Tibial artery (tissue), 4 donors: Measurements from ENCODE around the gene CDKN2AIPNL.

Source experiments
- DNase-seq, 2 donors: peaks; one replicate each; pipeline ENCODE4 v3.0.0-alpha.2; 2019
- H3K27ac ChIP-seq, 2 donors: fragments of 200-600 bp; sonication (generic) in 1 of 2; 1 replicate in 1 of 2; 2 replicates in 1 of 2; pipeline ENCODE4 v1.5.1; 2018 to 2019; ENCODE audit warnings: mild to moderate bottlenecking in 1 of 2
- H3K27me3 ChIP-seq, 2 donors: fragments of 200-600 bp; sonication (generic) in 1 of 2; one replicate each; pipeline versions ENCODE4 v1.5.1 to v1.6.0; 2016 to 2019
- H3K36me3 ChIP-seq, 3 donors: fragments of 200-600 bp; sonication (generic) in 2 of 3; one replicate each; pipeline ENCODE4 v1.5.1; 2016 to 2019; ENCODE audit warnings: mild to moderate bottlenecking in 2 of 3
- H3K4me1 ChIP-seq, 4 donors: fragments of 200-600 bp; sonication (generic) in 2 of 4; 1 replicate in 3 of 4; 2 replicates in 1 of 4; pipeline ENCODE4 v1.5.1; 2016 to 2019
- H3K4me3 ChIP-seq, 2 donors: fragments of 200-600 bp; sonication (generic) in 1 of 2; 1 replicate in 1 of 2; 2 replicates in 1 of 2; pipeline ENCODE4 v1.5.1; 2018 to 2019; ENCODE audit warnings: mild to moderate bottlenecking in 2 of 2
- H3K9me3 ChIP-seq, 3 donors: fragments of 200-600 bp; sonication (generic) in 1 of 3; one replicate each; pipeline ENCODE4 v1.5.1; 2016 to 2019
- intact Hi-C: fragments of 100-400 bp; cut with DNase I; formaldehyde crosslinking; loops from one replicate; pipeline ENCODE4 v1.15.0; 2023; ENCODE audit warnings: low total_unique reads
- TF ChIP-seq, protein P1 (sequence below), 2 experiments: fragments of 200-600 bp in 1 of 2; fragments of 450-650 bp in 1 of 2; IDR thresholded peaks; one replicate each; pipeline ENCODE4 v1.5.1; 2017 to 2019; ENCODE audit warnings: antibody characterized with exemption in 2 of 2, mild to moderate bottlenecking in 1 of 2, moderate library complexity in 1 of 2

CDKN2AIPNL gene

GRCh38 chr5:134370871-134371833, 40.5 kb downstream of the CDKN2AIPNL start, which contains the start of gene UBE2B:
Gene UBE2B, plus strand, starts transcription at chr5:134371569. Its CDS starts 27 bp downstream, at chr5:134371596.
- peaks cover 0 to 58% (median 12%) of the 10 kb centered on the region in 4 donors for H3K4me1 ChIP-seq
- intact Hi-C loops = loop anchor here (2.0 kb wide), 1 partner anchor 156 kb away; no protein-coding TSS in a partner anchor
- peak; percentile 99 to 100 for DNase-seq

DNA sequence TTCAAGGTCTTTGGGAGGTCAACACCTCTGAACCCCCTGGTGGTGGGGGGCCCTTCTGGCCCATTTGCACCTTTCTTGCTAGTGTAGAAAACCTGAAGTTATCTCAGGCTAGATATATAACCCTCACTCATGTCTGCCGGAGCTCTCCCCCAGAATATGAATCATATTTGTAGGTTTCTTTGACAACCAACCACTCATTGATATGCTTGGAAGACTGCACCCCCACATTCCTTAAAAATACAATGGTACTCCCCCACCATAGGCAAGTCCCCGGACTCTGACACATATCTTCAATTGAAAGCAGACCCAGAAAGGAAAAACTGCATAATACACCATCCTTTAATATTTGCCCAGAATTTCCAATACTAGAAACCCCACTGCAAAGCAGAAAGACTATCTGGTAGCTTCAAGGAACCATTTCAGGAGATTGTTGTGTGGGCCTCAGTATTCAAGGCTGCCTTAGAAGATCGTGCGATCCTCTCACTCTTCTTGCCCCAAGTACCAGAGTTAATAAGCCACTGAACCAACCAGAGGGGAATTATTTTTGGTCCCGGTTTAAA, 41.3 kb downstream of the CDKN2AIPNL start:
- H3K27ac ChIP-seq = peak overlapping the region; percentile 94 to 98
- no peak for DNase-seq
- intact Hi-C loops = loop anchor here (2.0 kb wide), 1 partner anchor 156 kb away; no protein-coding TSS in a partner anchor
- no peaks in the 10 kb centered on the region for H3K36me3 ChIP-seq
- peaks cover 0 to 61% (median 12%) of the 10 kb centered on the region in 4 donors for H3K4me1 ChIP-seq
- H3K27me3 ChIP-seq = no peaks in the 10 kb centered on the region
- TF ChIP-seq, protein P1, sequence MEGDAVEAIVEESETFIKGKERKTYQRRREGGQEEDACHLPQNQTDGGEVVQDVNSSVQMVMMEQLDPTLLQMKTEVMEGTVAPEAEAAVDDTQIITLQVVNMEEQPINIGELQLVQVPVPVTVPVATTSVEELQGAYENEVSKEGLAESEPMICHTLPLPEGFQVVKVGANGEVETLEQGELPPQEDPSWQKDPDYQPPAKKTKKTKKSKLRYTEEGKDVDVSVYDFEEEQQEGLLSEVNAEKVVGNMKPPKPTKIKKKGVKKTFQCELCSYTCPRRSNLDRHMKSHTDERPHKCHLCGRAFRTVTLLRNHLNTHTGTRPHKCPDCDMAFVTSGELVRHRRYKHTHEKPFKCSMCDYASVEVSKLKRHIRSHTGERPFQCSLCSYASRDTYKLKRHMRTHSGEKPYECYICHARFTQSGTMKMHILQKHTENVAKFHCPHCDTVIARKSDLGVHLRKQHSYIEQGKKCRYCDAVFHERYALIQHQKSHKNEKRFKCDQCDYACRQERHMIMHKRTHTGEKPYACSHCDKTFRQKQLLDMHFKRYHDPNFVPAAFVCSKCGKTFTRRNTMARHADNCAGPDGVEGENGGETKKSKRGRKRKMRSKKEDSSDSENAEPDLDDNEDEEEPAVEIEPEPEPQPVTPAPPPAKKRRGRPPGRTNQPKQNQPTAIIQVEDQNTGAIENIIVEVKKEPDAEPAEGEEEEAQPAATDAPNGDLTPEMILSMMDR (IDR thresholded peaks at IDR 0.05) = no peak
- H3K9me3 ChIP-seq = no peaks in the 10 kb centered on the region
- H3K4me3 ChIP-seq = peak overlapping the region; percentile 90 to 100

More at GRCh38 chr5:134370871-134371833, 40.5 kb downstream of the CDKN2AIPNL start, which contains the start of gene UBE2B:
- Histone ChIP-seq H3K27ac (peak within 1 kb of the TSS; percentile 94 to 98), H3K9me3 (no peaks in the 10 kb centered on the region), H3K36me3 (no peaks in the 10 kb centered on the region), H3K27me3 (no peaks in the 10 kb centered on the region), H3K4me3 (peak within 1 kb of the TSS; percentile 90 to 100)
- TF ChIP-seq, protein P1 (IDR thresholded peaks at IDR 0.05) = no peak

- intact Hi-C loops = loop anchor here (5.0 kb wide), 1 partner anchor 188 kb away; the partner anchor contains the start of gene SKP1
These were observed 46.1 kb downstream of the CDKN2AIPNL start for GRCh38 chr5:134365604-134366003.

DNA sequence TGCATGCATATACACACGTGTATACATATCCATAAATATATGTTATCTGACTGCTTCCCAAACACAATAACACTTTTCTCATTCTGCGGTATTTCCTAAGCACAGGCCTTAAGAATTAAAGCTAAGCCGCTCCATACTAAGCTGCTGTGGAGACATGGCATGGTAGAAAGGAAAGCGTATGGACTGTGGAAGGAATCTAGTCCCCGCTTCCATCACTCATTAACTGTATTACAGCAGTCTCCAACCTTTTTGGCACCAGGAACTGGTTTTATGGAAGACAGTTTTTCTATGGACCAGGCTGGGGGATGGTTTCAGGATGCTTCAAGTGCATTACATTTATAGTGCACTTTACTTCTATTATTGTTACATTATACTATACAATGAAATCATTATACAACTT, 56.0 kb downstream of the CDKN2AIPNL start:
- Histone ChIP-seq H3K4me1 (no peaks in the 10 kb centered on the region), H3K4me3 (no peak overlapping the region), H3K9me3 (no peaks in the 10 kb centered on the region), H3K27ac (no peak overlapping the region), H3K36me3 (no peaks in the 10 kb centered on the region), H3K27me3 (no peaks in the 10 kb centered on the region)
- no peak for DNase-seq
- intact Hi-C loops = loop anchor here (5.0 kb wide), 1 partner anchor 1343 kb away; no protein-coding TSS in a partner anchor
- TF ChIP-seq, protein P1 (IDR thresholded peaks at IDR 0.05) = no peak

More at GRCh38 chr5:134365604-134366003, 46.1 kb downstream of the CDKN2AIPNL start:
- Histone ChIP-seq H3K9me3 (no peaks in the 10 kb centered on the region), H3K4me1 (peaks cover 0 to 33% (median 7%) of the 10 kb centered on the region in 4 donors), H3K36me3 (no peaks in the 10 kb centered on the region), H3K27me3 (no peaks in the 10 kb centered on the region), H3K4me3 (no peak overlapping the region), H3K27ac (no peak overlapping the region)
- TF ChIP-seq, protein P1 (IDR thresholded peaks at IDR 0.05) = no peak
- no peak for DNase-seq
